ENCODE measurements around the gene DNAAF9.
"Not testable (repeated sequence)": the region's sequence is repeated elsewhere in the genome, so short reads cannot be mapped to it uniquely, and the experiment has no call there.

Gene DNAAF9

GRCh38 chr20:3407040-3407770 is at the start of gene DNAAF9:
TSS of gene DNAAF9 (minus strand) at chr20:3407669. CDS start at chr20:3407557, 112 bp downstream.
- DNase-seq (ENCODE audit: low read depth) = peak; percentile 85

GRCh38 chr20:3456648-3457047 is 49.2 kb upstream of the DNAAF9 start:
- no peak for DNase-seq (ENCODE audit: low read depth)

GRCh38 chr20:3454831-3455230 is 47.4 kb upstream of the DNAAF9 start:
- no peak for DNase-seq (ENCODE audit: low read depth)

GRCh38 chr20:3452690-3453089 is 45.2 kb upstream of the DNAAF9 start:
- no peak for DNase-seq (ENCODE audit: low read depth)

- DNase-seq (ENCODE audit: low read depth) = no peak
Observed at GRCh38 chr20:3452136-3452535, 44.7 kb upstream of the DNAAF9 start.

- no peak for DNase-seq (ENCODE audit: low read depth)
Observed at GRCh38 chr20:3449319-3449718, 41.9 kb upstream of the DNAAF9 start.

GRCh38 chr20:3447321-3447720 is 39.9 kb upstream of the DNAAF9 start:
- no peak for DNase-seq (ENCODE audit: low read depth)

GRCh38 chr20:3446779-3447178 is 39.3 kb upstream of the DNAAF9 start:
- DNase-seq (ENCODE audit: low read depth) = no peak

- DNase-seq (ENCODE audit: low read depth) = no peak
Observed at GRCh38 chr20:3436864-3437574, 29.6 kb upstream of the DNAAF9 start.

GRCh38 chr20:3434232-3434631 is 26.8 kb upstream of the DNAAF9 start:
- no peak for DNase-seq (ENCODE audit: low read depth)

- no peak for DNase-seq (ENCODE audit: low read depth)
Observed at GRCh38 chr20:3433744-3434143, 26.3 kb upstream of the DNAAF9 start.

- DNase-seq (ENCODE audit: low read depth) = no peak
Observed at GRCh38 chr20:3432844-3433243, 25.4 kb upstream of the DNAAF9 start.

GRCh38 chr20:3431109-3431508 is 23.6 kb upstream of the DNAAF9 start:
- no peak for DNase-seq (ENCODE audit: low read depth)

GRCh38 chr20:3430376-3431069 is 23.1 kb upstream of the DNAAF9 start:
- no peak for DNase-seq (ENCODE audit: low read depth)

- DNase-seq (ENCODE audit: low read depth) = not testable (repeated sequence)
Observed at GRCh38 chr20:3426766-3427165, 19.3 kb upstream of the DNAAF9 start.

GRCh38 chr20:3423126-3423525 is 15.7 kb upstream of the DNAAF9 start:
- no peak for DNase-seq (ENCODE audit: low read depth)

- no peak for DNase-seq (ENCODE audit: low read depth)
Observed at GRCh38 chr20:3421985-3422384, 14.5 kb upstream of the DNAAF9 start.

- peak; percentile 76 for DNase-seq (ENCODE audit: low read depth)
Observed at GRCh38 chr20:3420211-3420707, 12.8 kb upstream of the DNAAF9 start.

- not testable (repeated sequence) for DNase-seq (ENCODE audit: low read depth)
Observed at GRCh38 chr20:3418161-3418560, 10.7 kb upstream of the DNAAF9 start.

GRCh38 chr20:3414122-3414521 is 6.7 kb upstream of the DNAAF9 start:
- DNase-seq (ENCODE audit: low read depth) = no peak

- DNase-seq (ENCODE audit: low read depth) = no peak
Observed at GRCh38 chr20:3413393-3413889, 6.0 kb upstream of the DNAAF9 start.

GRCh38 chr20:3412600-3413392 is 5.3 kb upstream of the DNAAF9 start:
- DNase-seq (ENCODE audit: low read depth) = no peak
